HepG2 (cell line): ENCODE data around the gene NFAT5. TPM values are rescaled to one million over a fixed set of nuclear protein-coding genes. Genes with fewer than 3 reads are reported as not detected.

Source experiments
- ATAC-seq: fragments of 200-7000 bp; cut with Tn5 transposase; 3 replicates; pipeline ENCODE4 v1.9.1; 2020; ENCODE audit warnings: mild to moderate bottlenecking, moderate library complexity
- BruUV-seq: library from RNA; stranded (reverse); fragments of 400-500 nt; replicated peaks from 2 replicates; lab custom pipeline; 2021; lab: Mats Ljungman, UMichigan
- CTCF ChIA-PET: fragments of 300-600 bp; formaldehyde crosslinking; extraction: SDS; loops from one replicate; lab custom pipeline; 2021; ENCODE audit warnings: low total read pairs, inconsistent platforms, low intra/inter-chr PET ratio; lab: Yijun Ruan, JAX
- POLR2A ChIA-PET: fragments of 350-600 bp; sonication (Branson Sonifier 250); formaldehyde crosslinking; loops from one replicate; lab custom pipeline; 2020; ENCODE audit warnings: antibody characterized with exemption, inconsistent platforms; lab: Yijun Ruan, JAX
- DNase-seq: peaks from one replicate; pipeline ENCODE4 v3.0.0-alpha.2; 2015; ENCODE audit warnings: low spot score
- FAIRE-seq: peaks from 3 replicates; lab custom pipeline; 2011; peaks lifted over from hg19 to GRCh38; lab: Jason Lieb, UNC
- H2AFZ ChIP-seq: one replicate; pipeline ENCODE4 v1.6.1; 2011; ENCODE audit warnings: low read length, inconsistent platforms
- H3K27ac ChIP-seq: fragments of 300-600 bp; 3 replicates; pipeline ENCODE4 v1.8.0; 2011; ENCODE audit warnings: mixed run types, mild to moderate bottlenecking, mixed read lengths, low read length, inconsistent platforms; ENCODE audit not compliant: insufficient read depth; ENCODE audit errors: extremely low read length
- H3K27me3 ChIP-seq, 2 experiments: fragments of 200-600 bp in 1 of 2; 2 replicates in 1 of 2; 3 replicates in 1 of 2; pipeline versions ENCODE4 v1.6.0 to v1.8.0; 2011; ENCODE audit warnings: low read length in 2 of 2, mild to moderate bottlenecking in 2 of 2, moderate library complexity in 2 of 2, inconsistent platforms in 1 of 2; ENCODE audit not compliant: insufficient read depth in 2 of 2, control insufficient read depth in 1 of 2
- H3K36me3 ChIP-seq, 2 experiments: fragments of 200-600 bp in 1 of 2; replicated peaks in 1 of 2; 2 replicates in 1 of 2; 3 replicates in 1 of 2; pipeline versions ENCODE4 v1.5.1 to v1.8.0; 2011; ENCODE audit warnings: low read length in 2 of 2, inconsistent platforms in 1 of 2; ENCODE audit not compliant: insufficient read depth in 2 of 2, control insufficient read depth in 1 of 2
- H3K4me1 ChIP-seq: 2 replicates; pipeline ENCODE4 v1.5.1; 2012; ENCODE audit warnings: low read length, inconsistent platforms; ENCODE audit not compliant: insufficient read depth
- H3K4me2 ChIP-seq: 2 replicates; pipeline ENCODE4 v1.6.0; 2011; ENCODE audit warnings: low read depth, low read length, inconsistent platforms
- H3K4me3 ChIP-seq, 3 experiments: fragments of 200-600 bp in 1 of 3; sonication (generic), shearing (Covaris generic) in 1 of 3; replicated peaks in 1 of 3; 2 replicates each; pipeline ENCODE4 v1.5.1; 2011 to 2016; ENCODE audit warnings: low read length in 3 of 3, inconsistent platforms in 2 of 3, low read depth in 2 of 3, mild to moderate bottlenecking in 2 of 3, control low read depth in 1 of 3, mixed read lengths in 1 of 3; ENCODE audit not compliant: insufficient read depth in 1 of 3
- H3K79me2 ChIP-seq: one replicate; pipeline ENCODE4 v1.6.1; 2011; ENCODE audit warnings: low read length, inconsistent platforms; ENCODE audit not compliant: insufficient read depth
- H3K9ac ChIP-seq: 2 replicates; pipeline ENCODE4 v1.6.0; 2011; ENCODE audit warnings: mild to moderate bottlenecking, low read depth, low read length, inconsistent platforms; ENCODE audit not compliant: insufficient read depth
- H3K9me3 ChIP-seq: 2 replicates; pipeline ENCODE4 v1.5.1; 2012; ENCODE audit warnings: mild to moderate bottlenecking, low read length
- H4K20me1 ChIP-seq: 2 replicates; pipeline ENCODE4 v1.6.0; 2011; ENCODE audit warnings: inconsistent platforms, mild to moderate bottlenecking, low read length, moderate library complexity; ENCODE audit not compliant: insufficient read depth
- ARNTL ChIP-seq: sonication (generic); formaldehyde crosslinking; IDR thresholded peaks from 2 replicates; pipeline ENCODE4 v1.4.0; 2020; ENCODE audit warnings: mild to moderate bottlenecking, missing genetic modification reagents
- NFATC3 ChIP-seq: sonication (generic); formaldehyde crosslinking; IDR thresholded peaks from 2 replicates; pipeline ENCODE4 v1.5.1; 2020; ENCODE audit warnings: mild to moderate bottlenecking, missing genetic modification reagents
- NFYB ChIP-seq: sonication (generic); formaldehyde crosslinking; IDR thresholded peaks from 2 replicates; pipeline ENCODE4 v1.4.0; 2020; ENCODE audit warnings: missing genetic modification reagents
- NPAS2 ChIP-seq: sonication (generic); formaldehyde crosslinking; IDR thresholded peaks from 2 replicates; pipeline ENCODE4 v1.8.0; 2022; ENCODE audit warnings: mild to moderate bottlenecking, missing genetic modification reagents, borderline replicate concordance
- ONECUT2 ChIP-seq: sonication (generic); formaldehyde crosslinking; IDR thresholded peaks from 2 replicates; pipeline ENCODE4 v1.4.0; 2020; ENCODE audit warnings: missing genetic modification reagents
- SP5 ChIP-seq: IDR thresholded peaks from 2 replicates; pipeline ENCODE4 v1.6.1; 2016; ENCODE audit warnings: low read depth, borderline replicate concordance
- ZBTB34 ChIP-seq: sonication (generic); formaldehyde crosslinking; IDR thresholded peaks from 2 replicates; pipeline ENCODE4 v1.8.0; 2022; ENCODE audit warnings: mild to moderate bottlenecking, missing genetic modification reagents
- ZBTB44 ChIP-seq: sonication (generic); formaldehyde crosslinking; IDR thresholded peaks from 2 replicates; pipeline ENCODE4 v1.4.0; 2020; ENCODE audit warnings: missing genetic modification reagents
- ZFP41 ChIP-seq: sonication (generic); formaldehyde crosslinking; IDR thresholded peaks from 2 replicates; pipeline ENCODE4 v1.4.0; 2020; ENCODE audit warnings: mild to moderate bottlenecking, missing genetic modification reagents, borderline replicate concordance
- ZNF24 ChIP-seq: fragments of 450-650 bp; IDR thresholded peaks from 2 replicates; pipeline ENCODE4 v1.6.1; 2017; ENCODE audit warnings: antibody characterized with exemption, mild to moderate bottlenecking
- ZNF333 ChIP-seq: sonication (generic); formaldehyde crosslinking; IDR thresholded peaks from 2 replicates; pipeline ENCODE4 v1.4.0; 2020; ENCODE audit warnings: mild to moderate bottlenecking, missing genetic modification reagents, borderline replicate concordance
- ZNF441 ChIP-seq: sonication (generic); formaldehyde crosslinking; IDR thresholded peaks from 2 replicates; pipeline ENCODE4 v1.7.0; 2021; ENCODE audit warnings: missing genetic modification reagents, borderline replicate concordance
- ZNF7 ChIP-seq: IDR thresholded peaks from 2 replicates; pipeline ENCODE4 v1.6.1; 2016; ENCODE audit warnings: missing biosample characterization, missing genetic modification reagents
- ZNF713 ChIP-seq: sonication (generic); formaldehyde crosslinking; IDR thresholded peaks from 2 replicates; pipeline ENCODE4 v1.4.0; 2020; ENCODE audit warnings: mild to moderate bottlenecking, missing genetic modification reagents
- ZNF792 ChIP-seq: IDR thresholded peaks from 2 replicates; pipeline ENCODE4 v1.6.1; 2016
- ZNF879 ChIP-seq: sonication (generic); formaldehyde crosslinking; IDR thresholded peaks from 2 replicates; pipeline ENCODE4 v1.8.1; 2023; ENCODE audit warnings: missing genetic modification reagents
- WGBS: methylation state at CpG from one replicate; pipeline ENCODE4 v1.1.6; 2017; ENCODE audit warnings: low lambda C conversion rate; 5-methylcytosine and 5-hydroxymethylcytosine counted together
- in situ Hi-C: cut with HindIII; loops from 2 replicates; pipeline ENCODE4 v1.10.0; 2017; ENCODE audit warnings: low pct_unique_long_range_greater_than_20kb; ENCODE audit not compliant: extremely low pct_ligation_motif_present
- intact Hi-C: fragments of 100-400 bp; cut with micrococcal nuclease; formaldehyde crosslinking; loops from one replicate; pipeline ENCODE4 v1.10.0; 2022; ENCODE audit not compliant: unreplicated experiment
- polyA plus RNA-seq, 8 experiments: library from polyadenylated mRNA; depleted of rRNA in 3 of 8; stranded (reverse) in 7 of 8; unstranded in 1 of 8; fragments of >200 nt; fragmentation: Illumina TruSeq in 4 of 8; extraction: Trizol in 4 of 8; gene quantifications; 2 replicates each; pipeline versions ENCODE4 v1.2.1 to v1.2.3, GENCODE V29; 2011 to 2016; ENCODE audit warnings: low read depth in 4 of 8, missing spikeins in 1 of 8, mixed read lengths in 1 of 8; ENCODE audit not compliant: insufficient read depth in 1 of 8
- total RNA-seq, 5 experiments: library from RNA; depleted of rRNA; stranded (reverse); fragments of >200 nt; fragmentation: Illumina TruSeq; extraction: Trizol; gene quantifications; 2 replicates each; pipeline ENCODE4 v1.2.3, GENCODE V29; 2016; ENCODE audit warnings: low read depth in 1 of 5
- TF ChIP-seq, protein P1 (sequence below): sonication (generic); formaldehyde crosslinking; IDR thresholded peaks from 2 replicates; pipeline ENCODE4 v1.5.1; 2020; ENCODE audit warnings: missing genetic modification reagents, mild to moderate bottlenecking, borderline replicate concordance
- TF ChIP-seq, protein P2 (sequence below): sonication (generic); formaldehyde crosslinking; IDR thresholded peaks from 2 replicates; pipeline ENCODE4 v1.5.1; 2020; ENCODE audit warnings: mild to moderate bottlenecking, missing genetic modification reagents, moderate library complexity

NFAT5 gene
- total and polyA plus RNA-seq, 2 of the 13 experiments (the other 11 are each of a cell fraction or from before 2014, with no cell fraction given), result 20.5 to 54.3 TPM

- TF ChIP-seq ZFP41, result no peak
- no peak for TF ChIP-seq ZBTB34 (CRISPR knock-in tag)
- TF ChIP-seq, protein P1, sequence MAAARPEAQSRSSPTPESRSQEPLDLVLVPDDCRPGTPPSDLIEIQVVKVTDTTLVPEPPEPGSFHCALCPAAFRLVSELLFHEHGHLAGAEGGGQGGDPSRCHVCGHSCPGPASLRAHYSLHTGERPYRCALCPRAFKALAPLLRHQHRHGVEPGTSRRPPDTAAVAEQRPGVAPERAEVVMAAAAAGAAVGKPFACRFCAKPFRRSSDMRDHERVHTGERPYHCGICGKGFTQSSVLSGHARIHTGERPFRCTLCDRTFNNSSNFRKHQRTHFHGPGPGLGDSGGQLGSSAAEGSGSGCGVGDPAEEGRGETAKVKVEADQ (CRISPR knock-in tag), result no peak
Observed at GRCh38 chr16:69618307-69618706, 52.5 kb downstream of the NFAT5 start (continued).

- CTCF ChIA-PET, result no interaction called here
- Histone ChIP-seq H3K4me3 (no peak overlapping the region), H3K9ac (no peak overlapping the region), H3K4me1 (peaks cover 35% of the 10 kb centered on the region), H3K27me3 (no peaks in the 10 kb centered on the region), H3K27ac (no peak overlapping the region), H3K9me3 (no peaks in the 10 kb centered on the region), H4K20me1 (peaks cover 50% of the 10 kb centered on the region), H2AFZ (no peak overlapping the region), H3K4me2 (no peak overlapping the region), H3K79me2 (peaks cover 81% of the 10 kb centered on the region), H3K36me3 (peaks cover 3 to 30% of the 10 kb centered on the region in 2 experiments; a peak in 4 of 5 replicates)
- no peak for FAIRE-seq
- WGBS, result 91% methylated on average over 3 of the region's 3 CpGs
- no peak for DNase-seq
- no TSS peak for BruUV-seq
- no peak for ATAC-seq
- intact Hi-C loops, result no loop called here
- POLR2A ChIA-PET, result no interaction called here
- in situ Hi-C loops, result no loop called here
- TF ChIP-seq ARNTL (no peak), ZNF713 (CRISPR knock-in tag) (no peak), ZBTB44 (CRISPR knock-in tag) (no peak), NFYB (no peak), ONECUT2 (no peak), ZNF792 (CRISPR knock-in tag) (no peak), ZNF441 (CRISPR knock-in tag) (no peak), SP5 (CRISPR knock-in tag) (no peak), ZNF24 (no peak), ZNF879 (no peak), ZNF333 (CRISPR knock-in tag) (no peak), ZNF7 (no peak), NFATC3 (CRISPR knock-in tag) (no peak), NPAS2 (CRISPR knock-in tag) (no peak)
- TF ChIP-seq, protein P2, sequence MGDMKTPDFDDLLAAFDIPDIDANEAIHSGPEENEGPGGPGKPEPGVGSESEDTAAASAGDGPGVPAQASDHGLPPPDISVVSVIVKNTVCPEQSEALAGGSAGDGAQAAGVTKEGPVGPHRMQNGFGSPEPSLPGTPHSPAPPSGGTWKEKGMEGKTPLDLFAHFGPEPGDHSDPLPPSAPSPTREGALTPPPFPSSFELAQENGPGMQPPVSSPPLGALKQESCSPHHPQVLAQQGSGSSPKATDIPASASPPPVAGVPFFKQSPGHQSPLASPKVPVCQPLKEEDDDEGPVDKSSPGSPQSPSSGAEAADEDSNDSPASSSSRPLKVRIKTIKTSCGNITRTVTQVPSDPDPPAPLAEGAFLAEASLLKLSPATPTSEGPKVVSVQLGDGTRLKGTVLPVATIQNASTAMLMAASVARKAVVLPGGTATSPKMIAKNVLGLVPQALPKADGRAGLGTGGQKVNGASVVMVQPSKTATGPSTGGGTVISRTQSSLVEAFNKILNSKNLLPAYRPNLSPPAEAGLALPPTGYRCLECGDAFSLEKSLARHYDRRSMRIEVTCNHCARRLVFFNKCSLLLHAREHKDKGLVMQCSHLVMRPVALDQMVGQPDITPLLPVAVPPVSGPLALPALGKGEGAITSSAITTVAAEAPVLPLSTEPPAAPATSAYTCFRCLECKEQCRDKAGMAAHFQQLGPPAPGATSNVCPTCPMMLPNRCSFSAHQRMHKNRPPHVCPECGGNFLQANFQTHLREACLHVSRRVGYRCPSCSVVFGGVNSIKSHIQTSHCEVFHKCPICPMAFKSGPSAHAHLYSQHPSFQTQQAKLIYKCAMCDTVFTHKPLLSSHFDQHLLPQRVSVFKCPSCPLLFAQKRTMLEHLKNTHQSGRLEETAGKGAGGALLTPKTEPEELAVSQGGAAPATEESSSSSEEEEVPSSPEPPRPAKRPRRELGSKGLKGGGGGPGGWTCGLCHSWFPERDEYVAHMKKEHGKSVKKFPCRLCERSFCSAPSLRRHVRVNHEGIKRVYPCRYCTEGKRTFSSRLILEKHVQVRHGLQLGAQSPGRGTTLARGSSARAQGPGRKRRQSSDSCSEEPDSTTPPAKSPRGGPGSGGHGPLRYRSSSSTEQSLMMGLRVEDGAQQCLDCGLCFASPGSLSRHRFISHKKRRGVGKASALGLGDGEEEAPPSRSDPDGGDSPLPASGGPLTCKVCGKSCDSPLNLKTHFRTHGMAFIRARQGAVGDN (CRISPR knock-in tag), result no peak
Observed at GRCh38 chr16:69618721-69619120, 53.0 kb downstream of the NFAT5 start.
